Loucy (cell line): ENCODE data around the gene SLFN12L.

ENCODE experiments used
- H2AFZ ChIP-seq: fragments of 200-600 bp; sonication (generic); 2 replicates; pipeline ENCODE4 v1.6.0; 2016; ENCODE audit warnings: antibody characterized with exemption, mild to moderate bottlenecking, low read length, moderate library complexity
- H3F3A ChIP-seq: fragments of 200-600 bp; 2 replicates; pipeline ENCODE4 v1.6.0; 2016; ENCODE audit warnings: antibody characterized with exemption, low read depth, mild to moderate bottlenecking
- H3K27me3 ChIP-seq: fragments of 200-600 bp; sonication (generic); 2 replicates; pipeline ENCODE4 v1.6.1; 2014; ENCODE audit warnings: low read length, mild to moderate bottlenecking; ENCODE audit not compliant: insufficient read depth, poor library complexity, severe bottlenecking
- H3K36me3 ChIP-seq: fragments of 200-600 bp; sonication (generic); 2 replicates; pipeline ENCODE4 v1.6.1; 2016; ENCODE audit warnings: low read length; ENCODE audit not compliant: insufficient read depth
- H3K4me1 ChIP-seq: fragments of 200-600 bp; sonication (generic); 2 replicates; pipeline ENCODE4 v1.5.1; 2014; ENCODE audit warnings: low read length, mild to moderate bottlenecking; ENCODE audit not compliant: insufficient read depth, poor library complexity, severe bottlenecking
- H3K4me2 ChIP-seq: fragments of 200-600 bp; sonication (generic); 2 replicates; pipeline ENCODE4 v1.6.0; 2014; ENCODE audit warnings: antibody characterized with exemption, low read length, low read depth, mild to moderate bottlenecking; ENCODE audit not compliant: poor library complexity, severe bottlenecking
- H3K4me3 ChIP-seq: fragments of 200-600 bp; sonication (generic); 2 replicates; pipeline ENCODE4 v1.5.1; 2014; ENCODE audit warnings: low read length, mild to moderate bottlenecking, mixed read lengths; ENCODE audit not compliant: poor library complexity, severe bottlenecking
- H3K79me2 ChIP-seq: fragments of 200-600 bp; sonication (generic); 2 replicates; pipeline ENCODE4 v1.6.1; 2014; ENCODE audit warnings: low read length; ENCODE audit not compliant: insufficient read depth
- H3K9ac ChIP-seq: fragments of 200-600 bp; sonication (generic); 2 replicates; pipeline ENCODE4 v1.6.0; 2014; ENCODE audit warnings: mild to moderate bottlenecking, low read depth, low read length, moderate library complexity; ENCODE audit not compliant: poor library complexity, severe bottlenecking
- H3K9me2 ChIP-seq: fragments of 200-600 bp; sonication (generic); replicated peaks from 2 replicates; pipeline ENCODE4 v1.6.1; 2016; ENCODE audit warnings: low read depth, low read length, mixed read lengths
- H3K9me3 ChIP-seq: fragments of 200-600 bp; sonication (generic); 2 replicates; pipeline ENCODE4 v1.6.1; 2014; ENCODE audit warnings: mild to moderate bottlenecking, antibody characterized with exemption, low read length, low read depth; ENCODE audit not compliant: insufficient read depth
- H4K20me1 ChIP-seq: fragments of 200-600 bp; sonication (generic); 2 replicates; pipeline ENCODE4 v1.6.0; 2014; ENCODE audit warnings: antibody characterized with exemption, low read length, mild to moderate bottlenecking; ENCODE audit not compliant: insufficient read depth, poor library complexity, severe bottlenecking
- CTCF ChIP-seq: fragments of 200-600 bp; sonication (generic); conservative IDR thresholded peaks from 2 replicates; pipeline ENCODE4 v1.5.1; 2014; ENCODE audit warnings: mild to moderate bottlenecking, antibody characterized with exemption, low read length
- EZH2phosphoT487 ChIP-seq: fragments of 200-600 bp; IDR thresholded peaks from 2 replicates; pipeline ENCODE4 v1.6.1; 2018; ENCODE audit warnings: antibody characterized with exemption, mild to moderate bottlenecking, moderate library complexity, borderline replicate concordance

Gene SLFN12L

GRCh38 chr17:35477248-35477647 is 60.2 kb downstream of the SLFN12L start:
- Histone ChIP-seq H3K27me3 (peaks cover 22% of the 10 kb centered on the region), H3K4me3 (no peak overlapping the region), H3K9me3 (no peaks in the 10 kb centered on the region), H3K4me2 (no peak overlapping the region), H3K9me2 (no peaks in the 10 kb centered on the region), H3K79me2 (no peaks in the 10 kb centered on the region), H3F3A (no peaks in the 10 kb centered on the region), H4K20me1 (no peaks in the 10 kb centered on the region), H3K4me1 (peaks cover 12% of the 10 kb centered on the region), H3K9ac (no peak overlapping the region), H2AFZ (no peak overlapping the region), H3K36me3 (no peaks in the 10 kb centered on the region)
- TF ChIP-seq EZH2phosphoT487 (no peak), CTCF (no peak)

GRCh38 chr17:35476283-35476820 is 61.1 kb downstream of the SLFN12L start:
- Histone ChIP-seq H3K4me3 (no peak overlapping the region), H3K4me2 (no peak overlapping the region), H3K79me2 (no peaks in the 10 kb centered on the region), H3F3A (no peaks in the 10 kb centered on the region), H3K27me3 (peaks cover 22% of the 10 kb centered on the region), H4K20me1 (no peaks in the 10 kb centered on the region), H3K36me3 (no peaks in the 10 kb centered on the region), H3K9me2 (no peaks in the 10 kb centered on the region), H3K9me3 (no peaks in the 10 kb centered on the region), H3K9ac (no peak overlapping the region), H2AFZ (no peak overlapping the region), H3K4me1 (peaks cover 12% of the 10 kb centered on the region)
- no peak for TF ChIP-seq CTCF
- TF ChIP-seq EZH2phosphoT487: no peak

GRCh38 chr17:35468475-35468874 is 69.0 kb downstream of the SLFN12L start:
- Histone ChIP-seq H3K9ac (no peak overlapping the region), H3F3A (no peaks in the 10 kb centered on the region), H3K9me3 (no peaks in the 10 kb centered on the region), H3K79me2 (no peaks in the 10 kb centered on the region), H3K4me1 (peaks cover 6% of the 10 kb centered on the region), H2AFZ (no peak overlapping the region), H4K20me1 (no peaks in the 10 kb centered on the region), H3K4me2 (no peak overlapping the region), H3K9me2 (no peaks in the 10 kb centered on the region), H3K4me3 (no peak overlapping the region), H3K36me3 (no peaks in the 10 kb centered on the region), H3K27me3 (no peaks in the 10 kb centered on the region)
- no peak for TF ChIP-seq CTCF
- no peak for TF ChIP-seq EZH2phosphoT487
